T-helper 9 cell (primary cell): ENCODE data around the gene HDC.

Experiments used
- DNase-seq: peaks from one replicate; pipeline ENCODE4 v3.0.0-alpha.2; 2020

The HDC gene

DNA sequence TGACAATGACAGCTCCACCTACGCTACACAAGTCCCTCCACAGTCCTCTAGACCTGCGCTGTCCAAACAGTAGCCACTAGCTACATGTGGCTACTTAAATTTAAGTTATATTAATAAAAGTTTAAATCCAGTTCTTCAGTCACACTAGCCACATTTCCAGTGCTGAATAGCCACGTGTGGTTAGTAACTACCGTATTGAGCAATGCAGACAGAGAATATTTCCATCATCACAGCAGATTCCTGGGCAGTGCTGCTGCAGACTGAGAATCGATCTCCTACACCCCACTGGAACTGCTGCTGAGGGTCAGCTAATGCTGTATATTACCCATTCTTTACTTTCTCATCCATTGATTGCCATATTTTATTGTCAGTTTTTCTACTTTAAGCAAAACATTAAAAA is 40.9 kb downstream of the HDC start:
- DNase-seq: no peak

- no peak for DNase-seq
These were observed 43.3 kb downstream of the HDC start for GRCh38 chr15:50222181-50222580.

GRCh38 chr15:50219820-50220219 is 45.7 kb downstream of the HDC start:
- DNase-seq: no peak

GRCh38 chr15:50218691-50219090 is 46.8 kb downstream of the HDC start:
- DNase-seq: no peak

GRCh38 chr15:50218291-50218690 is 47.2 kb downstream of the HDC start:
- no peak for DNase-seq

- no peak for DNase-seq
These were observed 54.9 kb downstream of the HDC start for GRCh38 chr15:50210462-50211157.

- no peak for DNase-seq
These were observed 55.7 kb downstream of the HDC start for GRCh38 chr15:50209809-50210208.

DNA sequence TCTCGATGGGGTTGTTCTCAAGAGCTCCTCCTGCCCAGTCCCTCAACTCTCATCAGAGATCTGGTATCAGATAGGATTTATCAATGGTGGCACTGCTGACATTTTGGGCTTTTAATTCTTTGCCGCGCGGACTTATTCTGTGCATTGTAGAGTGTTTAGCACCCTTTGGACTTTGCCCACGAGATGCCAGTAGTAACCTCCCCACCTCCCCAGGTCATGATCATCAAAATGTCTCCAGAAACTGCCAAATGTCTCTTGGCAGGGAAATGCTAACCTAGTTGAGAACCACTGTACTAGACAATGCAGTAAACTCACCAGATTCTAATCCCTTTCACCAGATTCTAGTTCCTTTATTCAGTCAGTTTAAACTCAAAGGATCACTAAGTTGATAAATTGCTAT is 59.5 kb downstream of the HDC start:
- no peak for DNase-seq

DNA sequence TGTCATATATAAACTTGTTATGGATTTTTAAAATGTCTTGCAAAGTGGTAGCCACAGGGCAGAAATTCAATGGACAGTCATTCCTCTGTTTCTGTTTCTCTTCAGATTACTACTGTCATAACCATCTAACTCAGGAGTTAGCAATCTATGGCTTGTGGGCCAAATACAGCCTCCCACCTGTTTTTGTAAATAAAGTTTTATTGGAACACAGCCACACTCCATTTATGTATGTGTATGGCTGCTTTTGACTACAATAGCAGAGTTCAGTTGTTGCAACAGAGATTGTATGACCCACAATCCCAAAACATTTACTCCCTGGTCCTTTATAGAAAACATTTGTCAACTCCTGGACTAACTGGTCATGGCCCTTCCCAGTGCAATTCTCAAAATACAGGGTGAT is 63.5 kb downstream of the HDC start:
- DNase-seq: no peak

- no peak for DNase-seq
These were observed 72.5 kb downstream of the HDC start for GRCh38 chr15:50192926-50193620.

GRCh38 chr15:50192164-50192563 is 73.4 kb downstream of the HDC start:
- DNase-seq: no peak
